ENCODE data around the gene TTF2.
"Not testable (repeated sequence)": the region's sequence is repeated elsewhere in the genome, so short reads cannot be mapped to it uniquely, and the experiment has no call there.

The TTF2 gene

GRCh38 chr1:117093870-117094621, 33.9 kb downstream of the TTF2 start:
- DNase-seq (ENCODE audit: low spot score): no peak

- DNase-seq (ENCODE audit: low spot score): no peak
These were observed 34.9 kb downstream of the TTF2 start for GRCh38 chr1:117094841-117095604.

- no peak for DNase-seq (ENCODE audit: low spot score)
These were observed 36.9 kb downstream of the TTF2 start for GRCh38 chr1:117096951-117097408.

- DNase-seq (ENCODE audit: low spot score): no peak
These were observed 37.3 kb downstream of the TTF2 start for GRCh38 chr1:117097443-117097842.

- no peak for DNase-seq (ENCODE audit: low spot score)
These were observed 38.3 kb downstream of the TTF2 start for GRCh38 chr1:117098287-117098890.

- DNase-seq (ENCODE audit: low spot score): no peak
These were observed 41.2 kb downstream of the TTF2 start for GRCh38 chr1:117101334-117101733.

GRCh38 chr1:117101858-117102257, 41.7 kb downstream of the TTF2 start:
- DNase-seq (ENCODE audit: low spot score): not testable (repeated sequence)

- no peak for DNase-seq (ENCODE audit: low spot score)
These were observed 44.9 kb downstream of the TTF2 start for GRCh38 chr1:117104986-117105385.

GRCh38 chr1:117105722-117106121, 45.6 kb downstream of the TTF2 start:
- no peak for DNase-seq (ENCODE audit: low spot score)

- DNase-seq (ENCODE audit: low spot score): no peak
These were observed 46.4 kb downstream of the TTF2 start for GRCh38 chr1:117106478-117106877.

GRCh38 chr1:117107364-117107763, 47.2 kb downstream of the TTF2 start:
- DNase-seq (ENCODE audit: low spot score): no peak

GRCh38 chr1:117110774-117111173, 50.6 kb downstream of the TTF2 start:
- DNase-seq (ENCODE audit: low spot score): no peak

GRCh38 chr1:117112047-117112717, 52.1 kb downstream of the TTF2 start:
- DNase-seq (ENCODE audit: low spot score): no peak

- no peak for DNase-seq (ENCODE audit: low spot score)
These were observed 53.1 kb downstream of the TTF2 start for GRCh38 chr1:117113199-117113598.

GRCh38 chr1:117114877-117115276, 54.8 kb downstream of the TTF2 start:
- no peak for DNase-seq (ENCODE audit: low spot score)

GRCh38 chr1:117116090-117116783, 56.1 kb downstream of the TTF2 start:
- DNase-seq (ENCODE audit: low spot score): no peak

GRCh38 chr1:117116784-117117130, 56.6 kb downstream of the TTF2 start:
- no peak for DNase-seq (ENCODE audit: low spot score)

- DNase-seq (ENCODE audit: low spot score): no peak
These were observed 57.6 kb downstream of the TTF2 start for GRCh38 chr1:117117697-117118096.

GRCh38 chr1:117118137-117118536, 58.0 kb downstream of the TTF2 start:
- no peak for DNase-seq (ENCODE audit: low spot score)

- not testable (repeated sequence) for DNase-seq (ENCODE audit: low spot score)
These were observed 59.0 kb downstream of the TTF2 start for GRCh38 chr1:117119144-117119543.

GRCh38 chr1:117120774-117121588, 60.9 kb downstream of the TTF2 start:
- peak; percentile 21 for DNase-seq (ENCODE audit: low spot score)

All from globus pallidus (tissue), 1 donor.